HG02642 (cell line): ENCODE data around the gene SGPL1.
A peak's percentile ranks its signal among the peaks of the same experiment; 100 is the strongest.

Experiments used
- ATAC-seq: cut with Tn5 transposase; IDR thresholded peaks from one replicate; pipeline ENCODE4 v1.9.1; 2021; ENCODE audit warnings: mild to moderate bottlenecking; ENCODE audit not compliant: unreplicated experiment, poor library complexity

SGPL1 gene

DNA sequence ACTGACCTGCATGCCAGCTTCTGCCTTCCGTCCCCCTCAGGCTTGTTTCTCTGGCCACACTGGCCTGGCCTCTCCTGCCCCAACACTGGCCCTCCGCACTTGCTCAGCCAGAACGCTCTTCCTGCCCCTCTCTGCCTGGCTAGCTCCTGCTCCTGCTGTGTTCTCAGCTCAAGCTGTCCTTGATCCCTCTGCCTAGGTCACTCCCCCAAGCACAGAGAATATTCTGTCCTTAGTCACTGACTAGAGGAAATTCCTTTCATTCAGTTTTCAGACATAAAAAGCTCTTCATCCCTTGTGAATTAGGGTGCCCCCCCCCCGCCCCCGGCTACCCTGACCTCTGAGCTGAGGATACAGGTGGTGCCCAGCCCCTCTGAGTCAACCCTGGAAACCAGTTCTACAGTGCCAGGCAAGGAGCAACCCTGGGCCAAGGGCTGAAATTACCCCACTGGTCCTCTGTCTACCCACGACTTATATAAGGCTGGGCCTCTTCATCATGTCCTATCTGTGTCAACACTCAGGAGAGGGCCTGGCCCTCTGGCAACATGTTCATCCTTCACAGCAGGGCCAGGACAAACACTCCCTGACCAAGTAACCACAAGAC, 6.6 kb upstream of the SGPL1 start:
- no peak for ATAC-seq

DNA sequence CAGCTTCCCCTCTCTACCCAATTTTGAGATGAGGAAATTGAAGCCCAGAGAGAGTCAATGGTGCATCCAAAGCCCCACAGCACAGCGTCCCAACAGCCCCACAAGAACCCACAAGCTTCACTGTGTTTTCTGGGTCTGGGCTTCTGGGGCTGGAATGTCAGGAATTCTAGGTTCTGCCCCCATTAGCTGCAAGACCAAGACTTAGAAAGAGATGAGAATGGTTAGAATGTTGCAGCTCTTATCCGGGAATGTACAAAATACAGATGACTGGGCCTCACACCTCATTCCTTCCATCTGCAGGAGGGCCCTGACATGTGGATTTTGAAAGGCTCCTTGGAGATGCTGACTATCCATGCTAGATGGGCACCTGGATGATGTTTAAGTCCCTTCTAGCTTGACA, 6.0 kb upstream of the SGPL1 start:
- ATAC-seq = no peak

DNA sequence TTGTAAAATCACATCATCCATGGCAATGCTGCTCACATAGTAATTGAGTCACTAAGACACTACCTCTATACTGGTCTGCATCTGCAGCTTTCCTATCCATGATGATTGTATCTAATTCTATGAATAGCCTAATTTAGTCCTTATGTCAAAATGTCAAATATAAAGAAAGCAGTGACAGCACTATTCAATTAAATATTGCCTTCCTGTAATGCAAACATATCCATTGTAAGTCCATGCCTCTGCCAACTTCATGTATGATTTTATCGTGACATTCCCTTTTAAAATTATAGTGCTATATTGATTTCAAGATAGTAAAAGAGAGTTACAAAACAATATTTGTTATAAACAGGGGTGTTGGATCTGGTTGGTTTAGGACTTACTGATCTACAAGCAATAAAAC, 4.8 kb upstream of the SGPL1 start:
- no peak for ATAC-seq

DNA sequence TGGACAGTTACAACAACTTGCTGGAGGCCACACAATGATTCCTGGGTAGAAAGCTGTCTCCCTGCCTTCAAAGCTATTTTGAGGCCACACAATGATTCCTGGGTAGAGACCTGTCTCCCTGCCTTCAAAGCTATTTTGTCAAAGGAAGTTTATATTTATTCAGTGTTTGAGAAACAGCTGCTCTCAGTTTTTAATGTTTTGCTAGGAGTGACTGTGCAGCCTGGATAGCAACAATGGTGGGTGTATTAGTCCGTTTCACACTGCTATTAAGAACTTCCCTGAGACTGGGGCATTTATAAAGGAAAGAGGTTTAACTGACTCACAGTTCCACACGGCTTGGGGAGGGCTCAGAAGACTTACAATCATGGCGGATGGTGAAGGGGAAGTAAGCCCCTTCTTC, 3.9 kb upstream of the SGPL1 start:
- no peak for ATAC-seq

DNA sequence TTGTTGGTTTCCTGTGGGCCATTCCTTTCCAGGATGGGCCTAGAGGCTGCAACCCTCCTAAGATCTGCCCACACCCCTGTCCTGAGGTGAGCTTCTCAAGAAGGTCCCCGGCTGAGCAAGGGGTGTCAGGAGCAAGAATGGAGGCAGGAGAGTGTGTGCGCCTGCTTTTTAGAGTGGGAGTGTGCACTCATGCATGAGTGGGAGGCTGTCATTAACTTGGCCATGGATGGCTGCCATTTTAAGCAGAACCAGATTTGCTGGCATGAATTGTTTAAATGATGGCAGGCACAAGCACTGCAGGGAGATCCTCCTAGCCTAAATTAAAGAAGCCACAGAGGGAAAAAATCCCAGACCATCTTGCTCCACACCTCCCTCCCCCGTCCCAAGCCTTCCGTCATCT, 2.9 kb upstream of the SGPL1 start:
- no peak for ATAC-seq

DNA sequence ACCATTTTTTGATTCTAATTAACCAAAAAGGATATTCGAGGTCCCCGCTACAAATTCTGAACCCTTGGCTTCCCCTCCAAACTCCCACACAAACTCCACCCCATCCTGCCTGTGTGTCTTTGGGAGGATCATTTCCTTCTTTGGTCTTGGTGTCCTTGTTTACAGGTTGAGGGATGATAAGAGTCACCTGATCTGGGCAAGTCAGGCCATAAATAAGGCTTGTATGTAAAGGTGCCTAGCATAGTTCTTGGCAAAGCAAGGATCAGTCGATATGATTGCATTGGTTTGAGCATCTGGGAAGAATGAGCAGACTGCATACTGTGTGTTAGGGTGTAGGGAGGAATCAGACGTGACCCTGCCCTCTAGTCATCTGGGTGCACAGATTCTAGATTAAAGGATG, 1.6 kb upstream of the SGPL1 start:
- ATAC-seq = no peak

DNA sequence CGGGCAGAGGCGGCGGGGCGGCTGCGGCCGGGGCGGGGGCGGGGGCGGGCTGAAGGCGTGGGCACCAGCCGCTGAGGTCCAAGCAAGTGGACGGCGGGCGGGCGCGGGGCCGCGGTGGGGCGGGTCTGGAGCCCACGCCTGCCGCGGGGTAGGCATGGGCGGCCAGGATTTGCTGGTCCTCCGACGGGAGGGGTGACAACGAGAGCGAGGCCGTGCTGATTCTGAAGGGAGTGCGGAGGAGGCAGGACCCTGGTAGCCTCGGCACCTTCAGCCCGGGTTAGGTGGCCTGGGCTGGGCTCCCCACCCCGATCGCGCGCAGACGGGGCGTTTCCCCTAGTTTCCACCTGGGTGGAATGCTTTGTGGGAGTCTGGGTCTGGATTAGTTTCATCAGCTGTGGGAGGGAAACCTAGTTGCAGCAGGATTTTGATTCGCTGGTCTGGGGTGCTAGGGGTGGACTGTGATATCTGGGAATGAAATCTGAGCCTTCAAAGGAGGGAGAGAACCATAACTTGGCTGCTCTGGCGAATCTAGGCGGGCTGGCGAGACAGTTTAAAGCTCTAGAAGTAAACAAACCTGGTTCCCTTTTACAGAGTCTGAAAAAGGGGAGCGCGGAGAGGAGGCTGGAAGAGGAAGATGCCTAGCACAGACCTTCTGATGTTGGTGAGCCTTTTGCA, 609 bp downstream of the SGPL1 start:
- ATAC-seq = peak; percentile 54

DNA sequence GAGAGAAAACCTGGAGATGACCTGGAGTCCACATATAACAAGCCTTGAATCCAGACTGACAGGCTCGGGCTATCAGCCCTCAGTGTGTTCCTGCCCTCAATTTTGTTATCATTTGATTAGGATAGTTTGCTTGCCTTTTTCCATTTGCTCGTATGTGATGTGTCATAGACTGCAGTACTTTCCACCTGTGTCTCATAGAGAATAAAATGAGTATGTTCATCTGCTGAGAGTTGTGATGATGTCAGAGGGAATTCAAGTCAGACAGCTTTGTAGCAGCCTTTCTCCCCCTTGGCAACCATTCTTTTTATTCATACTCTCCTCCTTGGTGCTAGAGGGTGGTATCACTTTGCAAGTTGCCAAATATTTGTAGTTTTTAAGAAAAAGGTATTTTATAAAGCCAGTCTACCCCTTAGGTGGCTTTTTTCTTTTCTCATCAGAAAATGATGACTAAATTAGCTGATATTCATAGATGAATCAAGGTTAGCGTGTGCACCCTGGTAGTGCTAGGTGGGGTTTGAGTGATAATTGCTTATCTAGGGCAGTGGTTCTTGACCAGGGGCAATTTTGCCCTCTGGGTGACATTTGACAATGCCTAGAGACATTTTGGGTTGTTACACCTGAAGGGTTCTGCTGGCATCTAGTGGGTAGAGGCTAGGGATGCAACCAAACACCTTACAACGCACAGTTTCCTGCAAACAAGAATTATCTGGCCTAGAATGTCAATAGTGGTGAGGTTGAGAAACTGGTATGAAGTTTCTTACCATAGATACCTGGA, 5.4 kb downstream of the SGPL1 start:
- ATAC-seq = no peak

DNA sequence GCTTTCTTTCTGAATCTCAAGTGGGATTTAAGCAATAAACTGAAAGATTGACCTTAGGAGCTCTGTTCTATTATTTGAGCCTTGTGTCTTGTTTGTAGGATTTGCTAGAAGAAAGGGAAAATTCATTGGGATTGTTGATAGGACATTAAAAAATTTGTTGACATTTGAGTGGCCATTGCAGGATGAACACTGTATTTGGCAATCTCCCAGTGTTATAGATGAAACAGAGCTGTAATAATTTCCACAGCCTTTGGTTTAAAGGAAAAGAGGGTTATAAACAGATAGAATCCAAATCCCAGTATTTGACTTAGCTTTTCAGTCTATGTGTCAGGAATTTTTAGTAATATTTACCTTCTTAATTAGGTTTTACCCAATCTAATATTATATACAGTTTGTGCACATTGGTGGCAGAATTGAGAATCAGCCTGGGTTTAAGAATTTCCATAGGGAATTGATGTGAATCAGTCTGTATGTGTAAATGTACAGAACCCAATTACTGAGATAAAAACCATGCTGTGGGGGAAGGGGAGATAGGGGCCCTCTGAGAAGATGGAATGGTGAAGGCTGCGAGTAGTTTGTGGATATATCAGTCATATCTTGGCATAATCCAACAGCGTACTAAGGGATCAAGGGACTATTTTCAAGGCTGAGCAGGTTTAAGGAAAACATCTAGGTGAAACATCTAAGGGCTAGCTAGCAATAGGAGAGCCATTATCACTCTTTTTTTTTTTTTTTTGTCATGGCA, 6.5 kb downstream of the SGPL1 start:
- ATAC-seq = no peak

DNA sequence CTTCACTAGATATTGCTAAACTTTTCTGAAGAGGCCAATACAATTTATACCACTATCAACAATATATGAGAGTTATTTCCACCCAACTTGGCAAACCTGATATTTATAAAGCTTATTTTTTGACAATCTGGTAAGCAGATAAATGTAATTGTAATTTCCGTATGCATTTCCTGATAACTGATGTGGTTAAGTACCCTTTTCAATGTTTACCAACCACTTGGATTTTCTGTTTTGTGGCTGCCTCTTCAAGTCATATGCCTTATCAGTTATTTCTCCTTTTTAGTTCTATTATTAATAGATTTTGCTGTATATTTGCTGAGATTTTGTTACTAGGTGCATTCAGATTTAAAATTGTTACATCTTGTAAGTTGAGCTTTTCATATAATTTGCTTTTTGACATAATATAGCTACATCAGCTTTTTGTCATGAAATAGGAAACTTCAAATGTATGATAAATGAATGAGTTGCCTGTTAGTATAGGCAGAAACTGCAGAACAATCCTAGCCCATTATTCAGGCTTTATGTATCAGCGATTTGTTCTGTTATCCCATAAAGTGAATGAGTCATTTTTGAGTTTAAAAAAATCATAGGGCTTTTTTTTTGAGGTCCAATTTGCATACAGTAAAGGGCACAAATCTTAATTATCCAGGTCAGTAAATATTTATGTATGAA, 11.5 kb downstream of the SGPL1 start:
- ATAC-seq = no peak

DNA sequence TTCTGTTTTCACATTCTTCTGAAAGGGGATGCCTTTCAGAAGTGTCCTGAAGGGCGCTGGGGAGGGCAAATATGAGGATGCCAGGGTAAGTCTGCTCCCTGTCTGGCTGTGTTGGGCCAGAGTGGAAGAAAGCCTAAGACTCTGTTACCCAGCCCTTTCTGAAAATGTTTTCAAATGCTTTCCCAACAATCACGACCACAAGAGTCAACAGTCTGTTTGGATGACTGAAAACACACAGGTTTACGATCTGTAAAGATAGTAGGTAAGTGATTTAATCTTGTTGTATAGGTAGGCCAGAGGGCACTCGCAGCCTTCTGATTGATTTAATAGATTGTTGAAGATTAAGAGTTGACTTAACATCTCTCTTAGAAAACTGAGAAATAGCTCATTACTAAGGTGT, 13.2 kb downstream of the SGPL1 start:
- ATAC-seq = no peak

DNA sequence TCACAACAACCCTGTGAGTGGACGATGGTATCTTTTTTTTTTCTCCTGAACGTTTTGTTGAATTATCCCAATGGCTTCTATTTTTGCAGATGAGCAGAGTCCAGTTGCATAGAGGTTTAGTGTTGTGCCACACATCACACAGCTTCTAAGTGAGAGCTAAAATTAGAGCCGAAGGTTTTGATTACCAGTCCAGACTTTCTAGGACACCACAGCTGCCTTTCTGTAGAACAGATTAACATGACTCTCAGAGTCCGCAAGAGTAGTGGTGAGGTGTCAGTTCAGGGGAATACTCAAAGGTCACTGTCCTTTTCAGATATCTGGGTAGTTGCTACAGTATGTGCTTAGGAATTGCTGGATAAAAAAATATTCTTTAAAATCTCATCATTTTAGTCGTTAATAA, 13.8 kb downstream of the SGPL1 start:
- no peak for ATAC-seq

DNA sequence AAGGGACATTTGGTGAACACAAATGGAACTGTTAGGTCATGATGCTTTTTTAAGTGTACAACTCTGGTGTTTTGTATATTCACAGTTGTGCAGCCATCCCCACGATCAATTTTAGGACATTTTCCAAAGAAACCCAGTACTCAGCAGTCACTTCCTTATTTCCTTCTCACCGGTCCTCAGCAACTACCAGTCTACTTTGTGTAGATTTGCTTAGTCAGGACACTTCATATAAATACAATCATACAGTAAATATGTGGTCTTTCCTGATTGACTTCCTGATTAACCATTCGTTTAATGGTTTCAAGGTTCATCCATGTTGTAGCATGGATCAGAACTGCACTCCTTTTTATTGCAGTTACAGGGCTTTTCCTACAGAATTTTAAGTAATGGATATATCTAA, 14.4 kb downstream of the SGPL1 start:
- no peak for ATAC-seq

DNA sequence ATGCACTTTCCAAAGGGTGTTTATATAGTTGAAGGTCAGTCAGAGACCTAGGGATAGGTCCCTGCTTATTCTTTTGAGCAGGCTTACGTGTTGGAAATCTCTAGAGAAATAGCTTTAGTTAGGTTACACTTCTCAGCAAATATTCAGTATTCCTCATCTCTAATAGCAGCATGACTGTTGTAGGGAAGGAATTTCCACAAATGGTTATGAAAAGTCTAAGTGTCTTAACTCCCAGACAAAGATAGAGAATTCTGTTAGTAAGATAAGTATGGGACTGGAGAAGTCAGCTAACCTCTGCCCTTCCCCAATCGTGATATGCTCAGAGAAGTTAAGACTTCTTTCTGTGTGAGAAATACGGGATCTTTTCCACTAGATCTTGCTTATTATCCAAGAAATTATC, 16.5 kb downstream of the SGPL1 start:
- no peak for ATAC-seq

DNA sequence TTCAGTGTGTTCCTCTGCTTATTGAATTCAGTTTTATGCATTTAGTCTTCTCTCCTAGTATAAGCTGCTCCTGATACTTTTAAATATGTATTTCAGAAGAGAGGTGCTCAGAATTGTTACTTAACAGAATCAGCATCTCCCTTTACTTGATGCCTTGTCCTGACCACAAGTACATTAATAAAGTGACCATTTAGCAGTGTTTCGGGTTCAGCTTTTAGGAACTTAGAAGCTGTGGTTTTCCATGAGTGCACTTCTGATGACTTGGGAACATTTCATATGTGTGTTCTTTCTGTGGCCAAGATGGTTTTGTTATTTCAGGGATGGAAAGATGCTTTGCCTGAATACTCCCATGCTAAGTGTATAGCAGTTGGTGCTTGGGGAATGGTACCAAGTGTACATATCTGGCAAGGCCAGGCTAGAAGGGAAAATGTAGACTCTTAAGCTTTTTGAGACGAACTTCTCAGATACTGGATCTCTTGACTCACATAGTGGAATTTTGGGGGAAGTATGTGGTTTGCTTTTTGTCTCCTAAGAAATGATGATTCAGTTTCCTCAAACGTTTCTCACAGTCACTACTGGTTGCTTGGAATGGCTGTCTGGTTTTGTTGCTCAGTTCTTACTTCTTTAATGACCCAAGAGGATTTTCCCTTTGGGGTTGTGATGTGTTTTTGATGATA, 17.2 kb downstream of the SGPL1 start:
- no peak for ATAC-seq

DNA sequence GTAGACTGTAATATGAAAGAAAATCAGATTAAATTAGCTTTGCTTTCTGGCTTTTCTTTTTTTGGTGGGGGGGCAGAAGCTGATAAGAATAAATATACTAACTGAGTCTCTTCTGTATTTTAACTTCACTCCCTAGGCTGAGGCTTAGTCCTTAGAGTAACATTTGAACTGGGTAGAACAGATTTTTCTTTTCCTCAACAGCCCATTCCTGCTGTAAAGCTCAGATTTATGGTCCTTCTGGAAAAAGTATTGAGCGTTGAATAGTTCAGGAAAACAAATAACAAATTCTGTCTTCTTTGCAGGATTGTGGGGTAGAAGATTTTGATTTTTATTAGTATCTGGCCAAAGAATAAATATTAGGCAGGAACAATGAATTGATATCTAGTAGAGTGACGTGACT, 17.9 kb downstream of the SGPL1 start:
- ATAC-seq = no peak

DNA sequence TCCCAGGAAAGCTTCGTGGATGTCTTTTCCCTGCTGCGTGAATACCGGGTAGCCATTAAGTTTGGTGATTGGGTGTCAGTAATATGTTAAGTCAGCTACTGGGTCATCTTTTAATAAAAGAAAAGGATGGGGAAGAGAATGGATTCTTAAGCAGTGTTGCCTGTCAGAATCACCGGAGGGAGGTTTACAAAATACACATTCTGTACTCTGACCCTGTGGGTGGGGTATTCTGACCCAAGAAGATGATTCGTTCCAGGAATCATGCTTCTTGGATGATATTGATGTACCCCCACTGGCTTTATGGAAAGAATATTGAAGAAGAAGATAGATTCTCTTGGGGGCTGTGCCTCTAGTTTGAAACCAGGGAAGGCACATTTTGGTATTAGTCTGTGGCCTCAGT, 18.3 kb downstream of the SGPL1 start:
- ATAC-seq = no peak

DNA sequence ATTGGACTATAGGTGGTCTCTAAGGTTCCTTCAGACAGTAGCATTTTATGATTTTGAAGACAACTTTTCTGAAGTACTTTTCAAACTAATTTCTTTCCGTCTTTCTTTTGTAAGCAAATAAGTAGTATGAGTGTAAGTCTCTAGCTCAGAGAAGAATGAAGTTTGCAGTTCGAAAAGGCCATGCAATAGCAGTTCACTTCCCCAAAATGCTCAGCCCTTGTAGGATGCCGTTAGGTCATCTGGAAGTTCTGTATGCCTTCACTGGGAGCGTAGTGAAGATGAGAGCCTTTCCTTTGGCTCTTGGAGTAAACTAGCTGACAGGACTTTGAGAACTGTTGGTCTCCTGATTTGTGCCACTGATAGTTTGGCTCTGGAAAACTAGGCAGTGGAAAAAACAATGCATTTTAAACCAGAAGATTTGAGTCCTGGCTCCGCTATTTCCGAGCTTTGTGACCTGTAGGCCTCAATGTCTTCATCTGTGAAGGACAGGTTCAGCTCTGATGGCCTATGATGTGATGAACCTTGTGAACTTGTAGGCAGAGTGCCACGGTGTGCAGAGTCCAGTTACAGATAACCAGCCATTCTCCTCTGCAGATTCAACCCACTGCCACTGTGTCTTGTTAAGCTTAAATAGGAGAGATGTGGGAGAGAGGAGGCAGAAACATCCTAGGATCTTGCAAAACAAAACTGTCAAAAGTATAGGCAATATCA, 18.8 kb downstream of the SGPL1 start:
- ATAC-seq = no peak

DNA sequence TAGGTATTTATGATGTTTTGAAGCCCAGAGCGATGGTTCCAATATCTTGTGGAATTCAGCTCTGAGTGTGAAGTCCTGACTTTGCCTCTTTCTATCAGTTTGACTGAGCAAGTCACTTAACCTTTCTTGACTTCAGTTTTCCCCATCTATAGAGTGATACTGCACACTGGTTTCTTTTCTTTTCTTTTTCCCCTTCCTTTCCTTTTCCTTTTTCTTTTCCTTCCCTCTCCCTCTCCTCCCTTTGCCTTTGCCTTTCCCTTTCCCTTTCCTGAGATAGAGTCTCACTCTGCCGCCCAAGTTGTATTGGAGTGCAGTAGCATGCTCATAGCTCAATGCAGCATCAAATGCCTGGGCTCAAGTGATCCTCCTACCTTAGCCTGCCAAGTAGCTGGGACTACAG, 20.6 kb downstream of the SGPL1 start:
- no peak for ATAC-seq
